GM18519 (cell line): ENCODE results near the gene KASH5.
"Not testable (repeated sequence)": the region's sequence is repeated elsewhere in the genome, so short reads cannot be mapped to it uniquely, and the experiment has no call there.

Source experiments
- ATAC-seq: cut with Tn5 transposase; IDR thresholded peaks from one replicate; pipeline ENCODE4 v1.9.1; 2021; ENCODE audit warnings: mild to moderate bottlenecking, moderate library complexity; ENCODE audit not compliant: unreplicated experiment, low FRiP score

The KASH5 gene

DNA sequence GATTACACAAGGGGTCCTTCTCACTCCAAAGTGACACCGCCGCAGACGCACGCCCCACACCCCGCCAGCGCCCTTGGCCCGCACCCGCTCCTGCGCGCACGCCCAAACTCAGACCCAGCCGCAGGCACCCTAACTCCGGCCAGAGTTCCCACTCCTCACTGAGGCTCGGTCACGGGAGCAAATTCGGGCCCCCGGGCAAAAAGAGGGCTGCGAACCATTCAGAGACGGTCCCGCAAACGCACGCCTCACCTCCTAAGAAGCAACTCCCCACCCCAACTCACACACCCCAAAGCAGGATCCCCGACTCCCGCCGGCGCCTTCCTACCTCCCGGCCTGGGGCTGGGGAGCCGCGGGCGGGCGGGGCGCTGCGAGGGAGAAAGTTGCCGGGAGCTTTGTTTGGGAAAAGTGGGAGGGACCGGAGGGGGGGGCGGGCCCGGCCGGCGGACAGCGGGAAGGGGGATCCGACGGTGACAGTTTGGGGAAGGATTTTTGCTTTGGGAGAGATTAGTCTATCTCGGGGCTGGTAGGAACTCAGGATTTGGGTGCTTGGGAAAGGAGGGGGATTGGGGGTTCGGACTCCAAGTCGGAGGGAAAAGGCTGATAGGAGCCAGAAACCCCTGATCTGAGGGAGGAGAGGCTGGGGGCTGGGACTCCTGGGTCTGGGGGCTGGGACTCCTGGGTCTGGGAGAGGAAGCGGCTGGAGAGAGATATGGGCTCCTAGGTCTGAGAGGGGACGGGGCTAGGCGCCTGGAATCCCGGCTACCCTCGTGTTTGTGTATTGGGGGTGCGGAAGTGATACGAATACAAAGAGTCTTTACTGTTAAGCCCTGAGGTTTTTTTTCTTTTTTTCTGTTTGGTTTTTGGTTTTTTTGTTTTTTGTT is 25.8 kb upstream of the KASH5 start, which contains the start of gene TEAD2:
Gene TEAD2, minus strand, starts transcription at position 369 of the 881 bp plus-strand sequence. CDS start 2,341 bp downstream, outside the sequence.
- no peak for ATAC-seq

DNA sequence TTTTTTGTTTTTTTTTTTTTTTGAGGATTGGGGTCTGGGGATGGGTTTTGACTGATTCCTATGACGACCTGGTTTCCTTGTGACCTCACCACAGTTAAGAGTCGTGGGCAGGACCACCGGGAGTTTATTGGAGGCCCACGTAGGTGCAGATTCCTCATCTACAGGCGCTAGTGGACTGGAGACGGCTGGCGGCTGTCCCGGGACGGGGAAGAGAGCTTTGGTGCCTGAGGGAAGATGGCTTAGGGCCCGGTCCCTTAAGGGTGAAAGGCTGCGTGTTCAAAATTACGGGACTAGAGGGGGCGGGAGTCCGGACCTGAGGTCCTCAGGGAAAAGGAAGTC is 25.2 kb upstream of the KASH5 start:
- ATAC-seq: no peak

DNA sequence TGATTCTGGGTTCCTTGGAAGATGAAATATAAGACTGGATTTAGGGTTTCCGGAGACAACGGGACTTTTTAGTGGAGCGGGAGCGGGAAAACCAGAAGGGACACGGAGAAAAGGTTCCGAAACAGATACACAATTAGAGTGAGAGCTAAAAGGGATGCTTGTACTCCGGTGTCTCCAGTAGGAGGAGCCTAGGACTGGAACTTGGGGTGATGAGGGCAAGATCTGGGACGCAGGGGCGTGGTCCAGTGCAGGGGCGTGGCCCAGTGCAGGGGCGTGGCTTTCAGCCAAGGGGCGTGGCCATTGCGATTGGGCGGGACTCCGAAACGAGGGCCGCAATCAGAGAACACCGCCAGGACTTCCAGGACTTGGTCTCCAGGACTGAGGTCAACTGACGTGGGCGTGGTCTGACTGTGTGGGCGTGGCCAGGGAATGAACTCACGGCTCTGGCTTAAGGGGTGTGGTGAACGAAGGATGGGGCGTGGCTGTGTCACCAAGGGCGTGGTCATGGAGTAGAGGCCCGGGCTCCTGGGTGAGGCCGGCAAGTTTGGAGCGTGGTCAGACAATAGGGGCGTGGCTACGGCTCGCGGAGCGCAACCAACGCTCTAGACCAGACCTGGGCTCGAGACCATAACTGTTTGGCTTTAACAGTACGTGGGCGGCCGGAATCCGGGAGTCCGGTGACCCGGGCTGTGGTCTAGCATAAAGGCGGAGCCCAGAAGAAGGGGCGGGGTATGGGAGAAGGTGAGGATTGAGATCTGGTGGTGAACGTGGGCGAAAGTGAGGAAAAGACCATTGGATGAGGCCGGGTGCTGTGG is 24.6 kb upstream of the KASH5 start, which contains the start of gene DKKL1:
Gene DKKL1, plus strand, starts transcription at position 610 of the 815 bp plus-strand sequence. Its CDS starts 122 bp downstream, at position 732.
- no peak for ATAC-seq

DNA sequence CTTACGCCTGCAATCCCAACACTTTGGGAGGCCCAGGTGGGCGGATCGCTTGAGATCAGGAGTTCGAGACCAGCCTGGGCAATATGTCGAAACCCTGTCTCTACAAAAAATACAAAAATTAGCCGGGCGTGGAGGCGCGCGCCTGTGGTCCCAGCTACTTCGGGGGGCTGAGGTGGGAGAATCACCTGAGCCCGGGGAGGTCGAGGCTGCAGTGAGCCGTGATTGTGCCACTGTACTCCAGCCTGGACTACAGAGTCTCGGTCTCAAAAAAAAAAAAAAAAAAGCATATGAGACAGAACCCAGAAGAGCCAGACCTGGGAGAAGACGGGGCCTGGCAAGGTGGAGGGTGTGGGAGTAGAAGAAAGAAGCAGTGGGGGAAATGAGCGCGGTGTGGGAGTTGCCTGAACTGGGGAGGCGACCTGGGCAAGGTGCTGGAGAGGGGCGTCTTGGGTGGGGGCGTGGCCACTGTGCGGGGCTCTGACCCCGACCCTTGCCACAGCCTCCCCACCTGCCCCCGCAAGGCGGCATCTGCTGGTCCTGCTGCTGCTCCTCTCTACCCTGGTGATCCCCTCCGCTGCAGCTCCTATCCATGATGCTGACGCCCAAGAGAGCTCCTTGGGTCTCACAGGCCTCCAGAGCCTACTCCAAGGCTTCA is 23.8 kb upstream of the KASH5 start:
- no peak for ATAC-seq

DNA sequence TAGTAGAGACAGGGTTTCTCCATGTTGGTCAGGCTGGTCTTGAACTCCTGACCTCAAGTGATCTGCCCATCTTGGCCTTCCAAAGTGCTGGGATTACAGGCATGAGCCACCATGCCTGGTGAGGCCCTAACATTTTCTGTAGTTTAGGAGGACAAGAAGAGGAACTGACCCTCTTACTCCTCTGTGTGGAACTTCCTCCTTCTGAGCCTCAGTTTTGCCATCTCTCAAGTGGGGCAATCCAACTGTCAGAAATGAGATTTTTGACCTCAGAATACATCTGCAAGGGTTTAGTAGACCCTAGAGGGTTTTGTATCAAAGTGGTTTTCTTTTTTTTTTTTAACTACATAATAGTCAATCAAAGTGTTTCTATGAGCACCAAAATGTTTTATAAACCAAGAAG is 21.9 kb upstream of the KASH5 start:
- no peak for ATAC-seq

DNA sequence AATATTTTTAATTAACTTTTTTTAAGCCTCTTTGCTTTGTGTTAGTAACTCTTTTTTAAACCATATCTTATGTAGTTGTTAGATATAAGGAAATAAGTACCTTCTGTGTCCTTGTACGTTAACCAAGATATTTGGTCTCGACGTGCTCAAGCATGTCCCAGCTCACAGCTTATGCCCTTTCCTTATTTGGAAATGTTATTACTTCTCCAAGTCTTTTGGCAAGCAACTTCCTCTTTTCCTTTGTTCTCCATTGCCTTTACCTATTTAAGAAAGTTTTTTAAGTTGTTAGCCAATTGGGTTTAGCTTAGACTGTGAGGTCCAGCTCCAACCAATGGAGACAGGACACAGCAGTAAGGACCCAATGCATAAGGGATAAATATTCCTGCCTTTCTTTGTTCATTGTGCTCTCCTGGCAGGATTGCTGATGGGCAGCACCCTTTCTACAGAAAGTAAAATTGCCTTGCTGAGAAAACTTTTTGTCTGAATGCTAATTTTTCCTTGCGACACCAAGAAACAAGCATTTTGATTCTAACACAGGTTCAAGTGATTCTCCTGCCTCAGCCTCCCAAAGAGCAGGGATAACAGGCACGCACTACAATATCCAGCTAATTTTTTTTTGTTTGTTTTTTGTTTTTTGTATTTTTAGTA is 19.2 kb upstream of the KASH5 start:
- ATAC-seq: no peak

DNA sequence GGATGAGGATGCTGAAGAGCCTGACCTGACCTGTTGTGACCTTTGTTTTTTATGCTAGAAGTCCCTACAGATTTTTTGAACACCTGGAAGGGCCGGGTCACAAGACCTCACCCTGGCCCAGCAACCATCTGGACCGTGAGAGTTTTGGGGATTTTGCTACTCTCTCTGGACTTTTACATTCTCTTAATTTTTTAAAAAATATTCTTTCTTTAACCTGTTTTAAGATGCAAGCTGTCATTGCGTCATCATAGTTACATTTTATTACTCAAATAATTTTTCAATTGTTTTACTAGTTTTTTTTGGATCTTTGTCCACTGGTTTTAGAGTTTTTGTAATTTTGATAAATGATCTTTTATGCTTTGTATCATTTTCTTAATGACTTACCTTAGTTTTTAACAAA is 16.9 kb upstream of the KASH5 start:
- no peak for ATAC-seq

DNA sequence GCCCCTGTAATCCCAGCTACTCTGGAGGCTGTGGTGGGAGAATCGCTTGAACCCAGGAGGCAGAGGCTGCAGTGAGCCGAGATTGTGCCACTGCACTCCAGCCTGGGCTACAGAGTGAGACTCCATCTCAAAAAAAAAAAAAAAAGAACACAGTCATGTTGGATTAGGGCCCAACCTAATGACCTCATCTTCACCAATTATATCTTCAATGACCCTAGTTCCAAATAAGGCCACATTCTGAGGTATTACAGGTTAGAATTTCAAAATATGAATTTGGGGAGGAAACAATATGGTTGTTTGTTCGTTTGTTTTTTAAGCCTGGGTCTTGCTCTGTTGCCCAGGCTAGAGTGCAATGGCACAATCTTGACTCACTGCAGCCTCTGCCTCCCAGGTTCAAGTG is 14.9 kb upstream of the KASH5 start:
- ATAC-seq: not testable (repeated sequence)

DNA sequence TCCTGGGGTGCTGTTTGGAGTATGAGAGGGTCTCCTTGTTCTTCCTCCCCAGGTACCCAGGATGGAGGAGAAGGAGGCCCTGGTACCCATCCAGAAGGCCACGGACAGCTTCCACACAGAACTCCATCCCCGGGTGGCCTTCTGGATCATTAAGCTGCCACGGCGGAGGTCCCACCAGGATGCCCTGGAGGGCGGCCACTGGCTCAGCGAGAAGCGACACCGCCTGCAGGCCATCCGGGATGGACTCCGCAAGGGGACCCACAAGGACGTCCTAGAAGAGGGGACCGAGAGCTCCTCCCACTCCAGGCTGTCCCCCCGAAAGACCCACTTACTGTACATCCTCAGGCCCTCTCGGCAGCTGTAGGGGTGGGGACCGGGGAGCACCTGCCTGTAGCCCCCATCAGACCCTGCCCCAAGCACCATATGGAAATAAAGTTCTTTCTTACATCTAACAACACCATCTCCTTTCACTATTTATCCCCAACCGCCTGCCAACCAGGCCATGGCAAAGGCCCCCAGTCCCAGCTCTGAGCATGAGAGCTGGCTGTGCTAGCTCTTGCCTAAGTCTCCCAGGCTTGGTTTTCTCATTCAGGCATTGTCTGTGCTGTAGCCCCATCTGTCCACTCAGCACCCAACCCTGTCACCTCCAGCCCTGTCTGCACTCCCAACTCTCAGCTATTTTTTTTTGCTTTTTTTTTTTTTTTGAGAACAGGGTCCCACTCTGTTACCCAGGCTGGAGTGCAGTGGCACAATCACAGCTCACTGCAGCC is 13.2 kb upstream of the KASH5 start:
- no peak for ATAC-seq

DNA sequence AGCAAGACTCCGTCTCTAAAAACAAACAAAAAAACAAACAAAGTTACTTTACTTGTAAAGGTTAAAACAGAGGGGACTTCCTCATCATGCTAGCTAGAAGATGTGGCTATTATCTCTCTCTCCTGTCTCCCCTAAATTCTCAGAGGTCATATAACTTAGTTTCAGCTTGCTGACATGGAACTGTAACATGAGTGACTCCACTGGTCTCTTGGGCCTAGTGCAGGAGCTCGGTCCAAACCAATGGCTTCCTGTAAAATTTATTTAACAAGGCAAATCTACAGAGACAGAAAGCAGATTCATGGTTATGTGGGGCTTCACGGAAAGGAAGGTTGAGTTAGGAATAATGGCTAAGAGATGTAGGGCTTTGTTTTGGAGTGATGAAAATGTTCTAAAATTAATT is 9.5 kb upstream of the KASH5 start:
- ATAC-seq: no peak

DNA sequence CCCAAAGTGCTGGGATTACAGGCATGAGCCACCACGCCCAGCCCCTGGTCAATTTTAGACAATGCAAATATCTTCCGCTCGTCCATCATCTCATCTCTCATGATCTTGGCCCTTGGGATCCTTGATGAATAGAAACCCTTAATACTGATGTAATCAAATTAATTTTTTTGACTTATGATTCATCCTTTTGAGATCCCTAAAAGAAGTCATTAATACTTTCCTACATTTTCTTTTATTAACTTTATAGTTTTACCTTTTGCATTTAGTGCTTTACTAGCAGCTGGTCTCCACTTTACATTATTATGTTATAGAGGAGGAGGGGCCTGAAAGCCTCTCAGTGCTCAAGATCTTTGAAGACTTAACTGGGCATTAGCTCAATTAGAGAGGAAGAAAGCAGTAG is 7.7 kb upstream of the KASH5 start:
- no peak for ATAC-seq

DNA sequence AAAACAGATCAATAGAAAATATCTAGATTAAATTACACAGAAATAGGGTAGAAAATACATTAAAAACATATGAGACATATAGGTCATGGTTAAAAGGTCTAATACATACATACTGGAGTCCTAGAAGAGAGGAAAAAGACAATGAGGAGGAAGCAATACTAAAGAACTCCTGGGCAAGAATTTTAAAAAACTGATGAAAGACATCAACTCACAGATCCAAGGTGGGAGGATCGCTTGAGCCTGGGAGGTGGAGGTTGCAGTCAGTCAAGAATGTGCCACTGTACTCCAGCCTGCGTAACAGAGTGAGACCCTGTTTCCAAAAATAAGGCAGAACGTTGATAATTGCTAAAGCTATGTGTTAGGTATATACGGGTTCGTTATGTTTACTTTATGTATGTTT is 5.4 kb upstream of the KASH5 start:
- ATAC-seq: no peak

DNA sequence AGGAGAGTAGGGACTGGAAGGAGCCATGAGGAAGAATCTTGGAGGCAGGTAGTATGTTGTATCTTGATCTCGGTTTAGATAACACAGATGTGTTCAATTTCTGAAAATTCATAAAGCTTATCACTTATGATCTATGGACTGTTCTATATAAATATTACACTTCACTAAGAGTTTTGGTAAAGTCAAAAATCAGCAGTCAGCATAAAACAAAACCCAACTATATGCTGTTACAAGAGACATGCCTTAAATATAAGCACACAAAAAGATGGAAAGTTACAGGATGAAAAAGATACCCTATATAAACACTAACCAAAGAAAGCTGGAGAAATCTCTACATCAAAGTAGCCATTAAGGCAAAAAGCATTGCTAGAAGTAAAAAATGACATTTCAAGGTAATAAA is 4.5 kb upstream of the KASH5 start:
- no peak for ATAC-seq

DNA sequence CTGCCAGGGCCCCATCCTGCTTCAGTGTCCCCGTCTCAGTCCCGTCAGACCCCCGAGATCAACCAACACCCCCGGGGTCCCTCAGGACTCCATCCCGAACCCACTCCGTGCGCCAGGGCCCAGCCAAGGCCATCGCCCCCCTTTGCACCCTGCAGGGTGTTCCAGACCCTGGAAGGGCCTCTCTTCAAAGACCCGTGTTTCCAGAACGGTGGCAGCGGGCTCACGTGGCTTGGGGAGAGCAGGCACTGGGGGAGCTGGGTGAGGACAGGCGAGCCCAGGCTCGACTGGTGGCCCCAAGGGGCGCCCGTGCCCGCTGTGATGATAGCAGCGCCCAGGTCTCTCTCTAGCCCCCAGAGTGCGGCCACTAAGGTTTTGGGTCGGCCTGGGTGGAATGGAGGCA is 1.4 kb downstream of the KASH5 start:
- ATAC-seq: no peak

DNA sequence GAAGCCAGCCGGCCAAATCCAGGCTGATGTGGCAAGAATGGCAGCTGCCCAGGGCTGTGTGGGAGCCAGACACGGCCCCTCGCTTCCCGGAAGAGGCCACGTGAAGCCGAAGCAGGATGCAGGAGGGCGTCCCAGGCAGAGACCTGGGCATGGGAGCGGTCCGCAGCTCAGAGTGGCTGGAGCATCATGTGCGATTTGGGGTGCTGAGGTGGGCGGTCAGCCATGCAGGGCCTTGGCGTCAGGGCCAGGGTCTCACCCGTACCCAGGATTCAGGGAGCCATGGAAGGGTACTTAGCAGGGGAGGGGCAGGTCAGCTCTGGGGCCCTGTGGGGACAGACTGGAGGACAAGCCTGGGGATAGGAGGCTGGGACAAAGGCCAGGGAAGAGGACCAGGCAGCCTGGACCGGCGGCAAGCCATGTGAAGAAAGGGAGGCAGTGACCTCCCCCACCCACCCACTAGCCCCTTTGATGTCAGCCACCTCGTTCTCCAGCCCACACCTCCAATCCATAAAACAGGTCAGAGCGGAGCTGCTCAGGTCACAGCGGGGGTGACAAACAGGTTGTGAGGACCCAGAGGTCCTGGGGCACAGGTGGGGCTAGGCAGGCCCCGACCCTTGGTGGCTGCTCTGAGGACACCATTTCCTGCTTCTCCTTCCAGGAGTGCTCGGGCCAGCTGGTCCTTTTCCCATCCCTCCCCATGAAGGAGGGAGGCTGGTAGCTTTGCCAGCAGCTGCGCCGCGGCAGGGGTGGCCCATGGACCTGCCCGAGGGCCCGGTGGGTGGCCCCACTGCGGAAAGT is 2.3 kb downstream of the KASH5 start:
- no peak for ATAC-seq

DNA sequence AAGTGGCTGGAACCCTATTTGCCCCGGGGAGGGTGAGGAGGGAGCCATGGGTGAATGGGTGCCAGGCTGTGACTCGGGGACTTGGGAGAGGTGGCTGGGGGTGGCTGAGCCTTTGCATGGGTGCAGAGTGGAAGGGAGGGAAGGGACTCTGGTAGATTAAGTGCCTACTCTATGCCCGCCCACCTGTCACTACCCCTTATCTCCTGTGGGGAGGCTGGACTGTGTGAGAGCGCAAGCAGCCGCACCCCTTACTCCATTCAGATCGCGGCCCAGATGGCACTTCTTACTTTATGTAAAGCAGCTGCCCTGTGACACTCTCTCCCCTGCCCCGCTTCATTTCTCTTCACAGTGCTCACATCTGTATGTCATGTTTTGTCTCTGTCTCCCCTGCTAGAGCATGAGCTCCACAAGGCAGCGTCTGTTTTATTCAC is 2.9 kb downstream of the KASH5 start:
- ATAC-seq: no peak

DNA sequence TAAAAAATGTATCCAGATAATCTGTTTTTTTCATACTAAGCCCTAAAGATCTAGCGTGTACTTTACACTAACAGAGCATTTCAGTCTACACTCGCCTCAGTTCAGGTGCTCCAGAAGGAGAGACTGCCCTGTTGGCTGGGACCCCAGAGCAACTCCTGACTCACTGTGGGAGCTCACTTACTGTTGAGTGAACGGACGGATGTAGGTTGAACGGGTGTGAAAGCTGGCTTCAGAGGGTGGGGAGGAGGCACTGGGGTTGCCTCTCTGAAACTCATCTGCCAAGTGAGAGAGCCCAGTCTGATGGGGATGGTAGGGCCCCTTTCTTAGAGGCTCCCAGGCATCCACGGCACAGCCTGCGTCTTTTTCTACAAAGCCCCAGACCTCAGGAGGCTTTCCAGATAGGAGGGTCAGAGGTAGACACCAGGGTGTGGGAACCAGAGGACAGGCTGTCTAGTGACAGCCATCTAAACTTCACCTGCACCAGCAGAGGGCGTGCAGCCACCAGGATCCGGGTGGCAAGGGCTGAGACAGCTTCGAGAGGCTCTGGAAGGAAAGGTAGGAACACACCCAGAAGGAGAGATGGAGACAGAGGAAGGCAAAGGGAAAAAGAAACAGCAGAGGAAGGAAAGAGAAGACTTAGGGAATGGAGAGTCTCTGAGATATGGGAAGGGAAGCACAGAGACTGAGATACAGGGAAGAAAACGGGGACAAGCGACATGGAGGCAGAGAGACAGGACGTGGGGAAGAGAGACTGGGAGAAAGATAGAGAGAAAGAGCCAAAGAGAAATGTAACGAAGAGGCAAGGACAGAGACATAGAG is 3.7 kb downstream of the KASH5 start:
- no peak for ATAC-seq

DNA sequence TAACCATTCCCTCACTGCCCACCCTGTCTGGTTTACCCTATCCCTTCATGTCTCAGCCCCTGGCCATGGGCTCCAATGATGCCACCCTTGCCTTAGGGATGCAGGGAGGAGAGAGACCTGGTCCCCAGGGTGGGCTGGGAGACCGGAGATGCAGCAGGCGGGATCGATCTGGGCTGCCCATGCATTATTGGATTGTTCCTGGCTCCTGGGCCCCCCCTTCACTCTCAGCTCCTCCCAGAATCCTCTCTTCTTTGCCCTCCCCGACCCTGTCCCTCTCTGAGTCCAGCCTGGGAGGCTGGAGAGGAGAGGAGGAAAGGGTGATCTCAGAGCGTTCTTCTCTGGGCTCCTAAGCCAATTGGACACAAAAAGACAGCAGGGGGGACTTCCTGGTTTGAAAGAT is 5.8 kb downstream of the KASH5 start:
- no peak for ATAC-seq
